ENCODE data around the gene GRXCR2. TPM values are rescaled to one million over a fixed set of nuclear protein-coding genes. Genes with fewer than 3 reads are reported as not detected.
"Not testable (repeated sequence)": the region's sequence is repeated elsewhere in the genome, so short reads cannot be mapped to it uniquely, and the experiment has no call there.

GRXCR2 gene
- total RNA-seq, 1 donor from 2014 or later: not detected

GRCh38 chr5:145887976-145888574, 15.3 kb upstream of the GRXCR2 start:
- DNase-seq (ENCODE audit: low spot score): peak; percentile 51
- peak; percentile 100 for ATAC-seq

GRCh38 chr5:145887217-145887616, 14.4 kb upstream of the GRXCR2 start:
- DNase-seq (ENCODE audit: low spot score) (no peak), ATAC-seq (no peak)

GRCh38 chr5:145874765-145875164, 2.0 kb upstream of the GRXCR2 start:
- no peak for ATAC-seq
- no peak for DNase-seq (ENCODE audit: low spot score)

DNA sequence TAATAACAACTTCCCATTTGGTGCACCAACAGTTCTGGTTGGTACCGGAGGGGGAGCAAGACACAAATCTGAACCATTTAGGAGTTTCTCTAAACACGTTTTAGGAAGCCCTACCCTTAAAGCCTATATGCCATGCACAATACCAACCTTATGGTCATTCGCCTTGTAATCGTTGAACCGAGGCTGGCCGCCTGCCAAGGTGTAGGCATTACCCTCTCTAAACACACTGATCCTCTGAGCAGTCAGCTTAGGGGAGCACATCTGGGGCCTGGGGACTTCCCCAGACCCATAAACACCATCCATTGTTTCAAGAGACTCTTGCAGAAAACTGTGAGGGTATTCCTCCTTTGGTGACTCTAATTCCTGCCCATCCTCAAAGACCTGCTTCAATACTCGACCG, 328 bp downstream of the GRXCR2 start:
- DNase-seq (ENCODE audit: low spot score): no peak
- no peak for ATAC-seq

DNA sequence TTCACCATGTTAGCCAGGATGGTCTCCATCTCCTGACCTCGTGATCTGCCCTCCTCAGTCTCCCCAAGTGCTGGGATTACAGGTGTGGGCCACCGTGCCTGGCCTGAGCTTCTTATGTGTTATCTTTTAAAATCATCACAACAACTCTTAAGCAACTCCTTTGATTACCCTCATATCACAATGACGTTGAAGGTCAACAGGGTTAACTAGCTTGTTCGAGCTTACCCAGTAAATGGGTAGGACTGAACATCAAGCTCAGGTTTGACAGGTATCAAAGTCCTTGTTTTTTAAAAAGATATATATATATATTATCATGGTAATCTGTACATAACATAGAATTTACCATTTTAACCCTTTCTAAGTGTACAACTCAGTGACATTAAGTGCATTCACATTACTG, 3.1 kb downstream of the GRXCR2 start:
- DNase-seq (ENCODE audit: low spot score) (no peak), ATAC-seq (no peak)

DNA sequence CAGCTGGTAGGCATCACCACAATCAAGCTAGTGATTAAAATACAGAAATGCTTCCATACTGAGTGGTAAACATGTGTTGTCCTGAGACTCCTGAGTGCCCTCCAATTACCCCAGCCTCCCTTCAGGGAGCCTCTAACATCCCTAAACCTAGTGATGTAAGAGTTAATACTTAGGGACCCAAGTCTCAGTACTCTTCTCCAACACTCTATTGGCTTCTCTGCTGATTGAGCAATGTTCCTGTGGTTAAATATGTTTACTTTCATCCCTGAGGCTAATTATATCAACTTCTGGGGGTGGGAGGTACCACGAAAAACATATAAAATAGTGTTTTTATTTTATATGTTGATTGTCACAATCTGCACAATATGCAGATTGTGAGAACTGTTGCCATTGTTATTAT, 5.0 kb downstream of the GRXCR2 start:
- no peak for DNase-seq (ENCODE audit: low spot score)
- no peak for ATAC-seq

GRCh38 chr5:145864432-145864831, 8.4 kb downstream of the GRXCR2 start:
- not testable (repeated sequence) for ATAC-seq; DNase-seq (ENCODE audit: low spot score)

DNA sequence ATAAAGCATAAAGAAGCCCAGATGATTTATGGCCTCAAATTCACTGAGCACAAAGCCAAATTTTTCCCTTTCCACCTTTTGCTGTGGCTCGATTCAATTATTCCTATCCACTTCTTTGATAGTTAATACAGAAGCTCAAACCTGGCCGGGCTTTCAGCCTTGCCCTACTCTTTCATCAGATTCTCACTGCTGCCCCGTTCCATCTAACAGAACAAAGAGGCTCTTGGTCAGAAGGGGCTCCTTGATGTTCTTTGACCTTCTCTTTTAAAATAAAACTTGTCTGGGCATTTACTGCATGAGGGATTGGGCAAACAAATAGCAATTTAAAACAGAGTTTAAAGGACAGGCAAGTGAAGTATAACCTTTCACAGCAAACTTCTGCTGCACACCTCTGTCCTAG, 9.8 kb downstream of the GRXCR2 start:
- no peak for ATAC-seq
- DNase-seq (ENCODE audit: low spot score): no peak

DNA sequence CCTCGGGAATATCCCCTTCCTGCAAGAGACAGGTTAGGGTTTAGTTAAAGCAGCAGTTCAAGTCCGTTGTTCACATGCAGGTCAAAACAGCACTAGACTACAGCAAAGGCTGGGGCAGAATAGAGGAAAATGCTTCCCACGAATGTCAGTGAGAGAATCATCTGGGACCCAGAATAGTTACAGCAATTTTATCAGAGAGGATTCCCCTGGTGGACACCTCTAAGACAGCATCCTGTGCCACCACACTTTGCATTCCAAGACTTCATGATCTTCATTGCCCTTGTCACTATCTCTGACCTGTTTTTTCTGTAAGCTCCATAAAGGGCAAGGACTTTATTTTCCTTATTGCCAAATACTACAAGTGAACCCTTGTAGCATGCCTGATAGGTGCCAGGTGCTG, 12.9 kb downstream of the GRXCR2 start:
- no peak for ATAC-seq
- no peak for DNase-seq (ENCODE audit: low spot score)

- ATAC-seq (no peak), DNase-seq (ENCODE audit: low spot score) (no peak)
These were observed 13.4 kb downstream of the GRXCR2 start for GRCh38 chr5:145859453-145859852.

DNA sequence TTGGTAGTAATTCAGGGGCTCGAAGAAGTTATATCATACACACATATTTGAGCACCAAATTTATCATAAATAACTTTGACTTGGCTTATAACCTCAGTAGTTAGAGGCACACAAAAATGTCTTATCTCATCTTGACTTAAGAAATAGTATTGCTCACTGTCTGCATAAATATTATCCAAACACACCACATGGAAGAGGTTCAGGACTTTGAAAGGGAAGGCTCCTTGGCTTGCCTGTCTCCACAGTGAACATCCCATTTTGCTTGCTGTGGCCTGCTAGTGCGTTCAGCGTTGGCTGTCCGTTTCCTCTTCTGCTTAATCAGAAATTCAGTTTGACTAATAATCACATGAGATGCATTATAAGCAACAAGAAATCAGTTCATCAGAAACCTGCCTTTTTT, 13.9 kb downstream of the GRXCR2 start:
- DNase-seq (ENCODE audit: low spot score): no peak
- ATAC-seq: no peak

GRCh38 chr5:145856285-145856818, 16.5 kb downstream of the GRXCR2 start:
- peak; percentile 39 for ATAC-seq
- no peak for DNase-seq (ENCODE audit: low spot score)

GRCh38 chr5:145855763-145856267, 17.0 kb downstream of the GRXCR2 start:
- DNase-seq (ENCODE audit: low spot score): no peak
- no peak for ATAC-seq

GRCh38 chr5:145854651-145855258, 18.1 kb downstream of the GRXCR2 start:
- ATAC-seq (no peak), DNase-seq (ENCODE audit: low spot score) (no peak)

- ATAC-seq (no peak), DNase-seq (ENCODE audit: low spot score) (no peak)
These were observed 18.9 kb downstream of the GRXCR2 start for GRCh38 chr5:145853781-145854376.

- DNase-seq (ENCODE audit: low spot score): no peak
- ATAC-seq: no peak
These were observed 19.8 kb downstream of the GRXCR2 start for GRCh38 chr5:145852990-145853389.

DNA sequence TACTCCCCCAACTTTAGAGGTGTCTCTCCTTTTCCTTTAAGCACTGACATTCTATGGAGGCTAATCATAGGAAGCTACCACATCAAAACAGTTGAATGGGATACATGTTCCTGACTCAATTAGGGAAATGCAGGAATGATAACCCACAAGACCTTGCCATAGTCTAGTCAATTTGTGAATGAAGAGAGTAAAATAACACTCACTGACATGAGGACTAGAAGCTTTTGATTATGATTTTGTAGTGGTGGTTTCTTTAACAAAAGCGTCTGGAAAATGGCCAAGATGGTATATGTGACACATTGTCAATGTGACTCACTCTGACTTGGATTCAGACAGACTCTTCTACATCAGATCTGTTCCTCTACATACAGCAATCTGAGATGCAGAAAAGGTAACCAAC, 24.0 kb downstream of the GRXCR2 start:
- ATAC-seq (no peak), DNase-seq (ENCODE audit: low spot score) (no peak)

DNA sequence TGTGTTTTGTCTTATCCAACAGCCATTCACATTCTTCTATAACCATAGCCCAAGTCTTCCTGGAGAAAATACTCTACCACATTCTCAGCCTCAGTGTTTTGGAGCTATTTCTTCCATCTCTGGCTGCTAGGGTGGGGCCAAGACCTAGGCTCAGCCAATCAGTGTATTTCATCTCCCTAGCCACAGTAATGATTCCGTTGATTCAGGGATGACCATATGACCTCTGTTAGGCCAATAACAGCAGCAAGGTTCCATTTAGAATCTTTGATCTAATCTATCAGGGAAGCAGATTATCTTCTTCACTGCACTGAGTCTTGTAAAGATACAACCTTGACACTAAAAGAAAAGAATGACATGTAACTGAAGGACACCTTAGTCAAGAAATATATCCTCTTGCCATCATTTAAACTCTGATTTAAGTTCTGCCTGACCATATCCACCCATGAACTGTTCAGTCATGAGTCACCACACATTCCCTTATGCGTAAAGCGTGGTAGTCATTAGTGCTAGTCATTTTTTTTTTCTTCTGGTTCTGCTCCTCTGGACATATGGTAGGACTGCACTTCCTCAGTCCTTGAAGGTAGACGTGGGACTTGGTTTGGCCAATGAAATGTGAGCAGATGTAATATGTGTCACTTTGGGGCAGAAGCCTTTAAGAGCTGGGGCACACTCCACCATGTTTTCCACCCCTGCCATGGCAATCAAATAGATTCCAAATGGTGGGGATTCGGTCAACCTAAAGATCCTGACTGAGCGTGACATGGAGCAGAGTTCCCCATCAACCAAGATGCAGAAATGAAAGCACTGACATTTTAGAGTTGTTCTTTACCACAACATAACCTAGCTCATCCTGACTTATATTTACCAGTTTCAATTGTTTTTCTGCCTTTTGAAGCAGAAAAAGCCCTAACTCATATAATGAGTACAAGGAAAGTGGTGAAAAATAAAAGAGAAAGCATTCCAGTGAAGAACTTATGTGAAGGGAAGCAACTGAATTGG, 25.0 kb downstream of the GRXCR2 start:
- no peak for ATAC-seq
- no peak for DNase-seq (ENCODE audit: low spot score)

DNA sequence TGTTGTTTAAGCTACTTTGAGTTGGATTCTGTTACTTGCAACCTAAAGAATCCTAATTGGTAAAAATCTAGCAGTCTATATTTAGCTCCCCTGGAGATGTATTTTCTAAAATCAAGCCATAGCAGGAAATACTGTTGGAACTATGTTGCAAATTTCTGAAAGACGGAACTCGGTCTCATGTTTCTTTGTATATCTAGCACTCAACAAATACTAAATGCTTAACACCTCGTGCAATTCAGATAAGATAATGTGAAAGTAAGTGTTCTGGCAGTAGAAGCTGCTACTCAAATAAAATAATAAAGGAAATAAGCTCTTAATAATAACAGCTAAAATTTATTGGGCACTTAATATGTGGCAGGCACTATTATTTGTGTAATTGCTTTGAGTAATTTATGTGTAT, 26.7 kb downstream of the GRXCR2 start:
- no peak for DNase-seq (ENCODE audit: low spot score)
- ATAC-seq: no peak

DNA sequence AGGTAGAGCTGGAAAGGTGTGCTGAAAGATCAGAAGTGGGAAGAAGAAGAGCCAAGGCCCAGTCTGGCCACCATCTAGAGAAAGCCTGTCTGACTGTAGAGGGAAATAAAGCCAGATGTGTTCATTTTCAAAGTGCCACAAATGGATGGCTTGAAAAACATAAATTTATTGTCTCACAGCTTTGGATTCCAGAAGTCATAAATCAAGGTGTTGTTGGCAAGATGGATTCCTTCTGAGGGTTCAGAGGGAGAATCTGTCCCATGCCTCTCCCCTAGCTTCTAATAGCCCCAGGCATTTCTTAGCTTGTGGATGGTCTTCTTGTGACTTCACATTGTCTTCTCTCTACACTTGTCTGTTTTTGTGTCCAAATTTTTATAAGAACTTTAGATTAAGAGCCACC, 31.5 kb downstream of the GRXCR2 start:
- ATAC-seq (no peak), DNase-seq (ENCODE audit: low spot score) (no peak)

All from left lobe of liver (tissue), 2 donors.